ENCODE results near the gene KIF26A.

The KIF26A gene

DNA sequence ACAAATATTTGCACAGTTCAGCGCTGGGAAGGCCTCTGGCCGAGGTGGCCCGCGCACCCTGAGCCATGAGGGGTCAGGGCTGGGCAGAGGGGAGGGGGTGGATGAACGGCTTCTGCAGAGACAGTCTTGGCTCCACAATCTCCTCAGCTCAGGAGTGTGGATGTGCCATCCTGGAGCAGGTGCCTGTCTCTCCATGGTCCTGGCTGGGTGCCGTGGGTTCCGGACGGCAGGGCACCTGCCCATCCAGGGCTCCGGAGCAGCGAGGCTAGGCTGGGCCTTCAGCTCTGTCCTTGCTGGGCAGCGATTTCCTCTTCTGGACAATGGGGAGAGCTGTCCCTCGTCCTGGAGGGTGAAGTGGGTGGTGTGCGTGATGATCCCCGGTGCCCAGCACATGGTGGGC lies 55.6 kb downstream of the KIF26A start:
- no peaks in the 10 kb centered on the region for H3K36me3 ChIP-seq (ENCODE audit: control insufficient read depth in 2 of 2, insufficient read depth in 1 of 2, low read length in 2 of 2)
- ChIA-PET POLR2A (no interaction called here), CTCF (no interaction called here)
- H3K4me1 ChIP-seq (ENCODE audit: control insufficient read depth, insufficient read depth, low read length): no peaks in the 10 kb centered on the region
- no peaks in the 10 kb centered on the region for H3K9me3 ChIP-seq (ENCODE audit: control insufficient read depth, insufficient read depth, low read depth, low read length)
- TF ChIP-seq, protein P1, sequence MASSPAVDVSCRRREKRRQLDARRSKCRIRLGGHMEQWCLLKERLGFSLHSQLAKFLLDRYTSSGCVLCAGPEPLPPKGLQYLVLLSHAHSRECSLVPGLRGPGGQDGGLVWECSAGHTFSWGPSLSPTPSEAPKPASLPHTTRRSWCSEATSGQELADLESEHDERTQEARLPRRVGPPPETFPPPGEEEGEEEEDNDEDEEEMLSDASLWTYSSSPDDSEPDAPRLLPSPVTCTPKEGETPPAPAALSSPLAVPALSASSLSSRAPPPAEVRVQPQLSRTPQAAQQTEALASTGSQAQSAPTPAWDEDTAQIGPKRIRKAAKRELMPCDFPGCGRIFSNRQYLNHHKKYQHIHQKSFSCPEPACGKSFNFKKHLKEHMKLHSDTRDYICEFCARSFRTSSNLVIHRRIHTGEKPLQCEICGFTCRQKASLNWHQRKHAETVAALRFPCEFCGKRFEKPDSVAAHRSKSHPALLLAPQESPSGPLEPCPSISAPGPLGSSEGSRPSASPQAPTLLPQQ (tag by site-specific recombination; IDR thresholded peaks at IDR 0.05): no peak
- TF ChIP-seq, protein P2, sequence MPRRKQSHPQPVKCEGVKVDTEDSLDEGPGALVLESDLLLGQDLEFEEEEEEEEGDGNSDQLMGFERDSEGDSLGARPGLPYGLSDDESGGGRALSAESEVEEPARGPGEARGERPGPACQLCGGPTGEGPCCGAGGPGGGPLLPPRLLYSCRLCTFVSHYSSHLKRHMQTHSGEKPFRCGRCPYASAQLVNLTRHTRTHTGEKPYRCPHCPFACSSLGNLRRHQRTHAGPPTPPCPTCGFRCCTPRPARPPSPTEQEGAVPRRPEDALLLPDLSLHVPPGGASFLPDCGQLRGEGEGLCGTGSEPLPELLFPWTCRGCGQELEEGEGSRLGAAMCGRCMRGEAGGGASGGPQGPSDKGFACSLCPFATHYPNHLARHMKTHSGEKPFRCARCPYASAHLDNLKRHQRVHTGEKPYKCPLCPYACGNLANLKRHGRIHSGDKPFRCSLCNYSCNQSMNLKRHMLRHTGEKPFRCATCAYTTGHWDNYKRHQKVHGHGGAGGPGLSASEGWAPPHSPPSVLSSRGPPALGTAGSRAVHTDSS (tag by site-specific recombination; IDR thresholded peaks at IDR 0.05): no peak
- TF ChIP-seq HOXD13 (CRISPR knock-in tag; IDR thresholded peaks at IDR 0.05; ENCODE audit: borderline replicate concordance) (no peak), ZNF433 (tag by site-specific recombination; IDR thresholded peaks at IDR 0.05; ENCODE audit: low read depth) (no peak), GFI1B (tag by site-specific recombination; IDR thresholded peaks at IDR 0.05) (no peak), KLF9 (tag by site-specific recombination; IDR thresholded peaks at IDR 0.05; ENCODE audit: low read depth) (no peak), YY2 (tag by site-specific recombination; IDR thresholded peaks at IDR 0.05) (no peak), SP2 (tag by site-specific recombination; IDR thresholded peaks at IDR 0.05) (no peak), ZBTB48 (tag by site-specific recombination; IDR thresholded peaks at IDR 0.05) (no peak), ZNF184 (tag by site-specific recombination; IDR thresholded peaks at IDR 0.05) (no peak)
- TF ChIP-seq, protein P3, sequence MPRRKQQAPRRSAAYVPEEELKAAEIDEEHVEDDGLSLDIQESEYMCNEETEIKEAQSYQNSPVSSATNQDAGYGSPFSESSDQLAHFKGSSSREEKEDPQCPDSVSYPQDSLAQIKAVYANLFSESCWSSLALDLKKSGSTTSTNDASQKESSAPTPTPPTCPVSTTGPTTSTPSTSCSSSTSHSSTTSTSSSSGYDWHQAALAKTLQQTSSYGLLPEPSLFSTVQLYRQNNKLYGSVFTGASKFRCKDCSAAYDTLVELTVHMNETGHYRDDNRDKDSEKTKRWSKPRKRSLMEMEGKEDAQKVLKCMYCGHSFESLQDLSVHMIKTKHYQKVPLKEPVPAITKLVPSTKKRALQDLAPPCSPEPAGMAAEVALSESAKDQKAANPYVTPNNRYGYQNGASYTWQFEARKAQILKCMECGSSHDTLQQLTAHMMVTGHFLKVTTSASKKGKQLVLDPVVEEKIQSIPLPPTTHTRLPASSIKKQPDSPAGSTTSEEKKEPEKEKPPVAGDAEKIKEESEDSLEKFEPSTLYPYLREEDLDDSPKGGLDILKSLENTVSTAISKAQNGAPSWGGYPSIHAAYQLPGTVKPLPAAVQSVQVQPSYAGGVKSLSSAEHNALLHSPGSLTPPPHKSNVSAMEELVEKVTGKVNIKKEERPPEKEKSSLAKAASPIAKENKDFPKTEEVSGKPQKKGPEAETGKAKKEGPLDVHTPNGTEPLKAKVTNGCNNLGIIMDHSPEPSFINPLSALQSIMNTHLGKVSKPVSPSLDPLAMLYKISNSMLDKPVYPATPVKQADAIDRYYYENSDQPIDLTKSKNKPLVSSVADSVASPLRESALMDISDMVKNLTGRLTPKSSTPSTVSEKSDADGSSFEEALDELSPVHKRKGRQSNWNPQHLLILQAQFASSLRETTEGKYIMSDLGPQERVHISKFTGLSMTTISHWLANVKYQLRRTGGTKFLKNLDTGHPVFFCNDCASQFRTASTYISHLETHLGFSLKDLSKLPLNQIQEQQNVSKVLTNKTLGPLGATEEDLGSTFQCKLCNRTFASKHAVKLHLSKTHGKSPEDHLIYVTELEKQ (tag by site-specific recombination; IDR thresholded peaks at IDR 0.05; ENCODE audit: borderline replicate concordance): no peak
- TF ChIP-seq, protein P4, sequence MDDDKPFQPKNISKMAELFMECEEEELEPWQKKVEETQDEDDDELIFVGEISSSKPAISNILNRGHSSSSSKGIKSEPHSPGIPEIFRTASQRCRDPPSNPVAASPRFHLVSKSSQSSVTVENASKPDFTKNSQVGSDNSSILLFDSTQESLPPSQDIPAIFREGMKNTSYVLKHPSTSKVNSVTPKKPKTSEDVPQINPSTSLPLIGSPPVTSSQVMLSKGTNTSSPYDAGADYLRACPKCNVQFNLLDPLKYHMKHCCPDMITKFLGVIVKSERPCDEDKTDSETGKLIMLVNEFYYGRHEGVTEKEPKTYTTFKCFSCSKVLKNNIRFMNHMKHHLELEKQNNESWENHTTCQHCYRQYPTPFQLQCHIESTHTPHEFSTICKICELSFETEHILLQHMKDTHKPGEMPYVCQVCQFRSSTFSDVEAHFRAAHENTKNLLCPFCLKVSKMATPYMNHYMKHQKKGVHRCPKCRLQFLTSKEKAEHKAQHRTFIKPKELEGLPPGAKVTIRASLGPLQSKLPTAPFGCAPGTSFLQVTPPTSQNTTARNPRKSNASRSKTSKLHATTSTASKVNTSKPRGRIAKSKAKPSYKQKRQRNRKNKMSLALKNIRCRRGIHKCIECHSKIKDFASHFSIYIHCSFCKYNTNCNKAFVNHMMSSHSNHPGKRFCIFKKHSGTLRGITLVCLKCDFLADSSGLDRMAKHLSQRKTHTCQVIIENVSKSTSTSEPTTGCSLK (tag by site-specific recombination; IDR thresholded peaks at IDR 0.05): no peak
- H3K27ac ChIP-seq (ENCODE audit: extremely low read depth, low read depth, low read length): no peak overlapping the region
- H3K4me3 ChIP-seq (ENCODE audit: low read depth, low read length): no peak overlapping the region

DNA sequence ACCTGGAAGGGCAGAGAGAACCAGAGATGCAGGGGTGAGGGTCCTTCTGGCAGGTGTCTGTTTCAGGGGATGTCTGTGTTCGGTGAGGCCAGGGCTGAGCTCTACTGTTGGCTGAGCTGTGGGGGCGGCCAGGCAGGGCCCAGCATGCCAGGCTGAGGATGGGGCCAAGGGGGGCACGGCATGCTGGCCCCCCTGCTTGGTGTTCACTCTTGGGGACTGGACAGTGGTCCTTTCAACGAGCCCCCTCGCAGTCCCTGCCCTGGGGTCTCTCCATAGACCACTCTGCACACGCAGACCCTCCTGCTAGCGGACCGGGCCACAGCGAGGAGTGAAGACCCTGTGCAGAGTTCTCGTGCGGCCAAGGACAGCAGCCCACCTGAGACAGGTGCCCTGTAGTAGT lies 56.3 kb downstream of the KIF26A start:
- Histone ChIP-seq H3K36me3 (ENCODE audit: control insufficient read depth in 2 of 2, insufficient read depth in 1 of 2, low read length in 2 of 2) (no peaks in the 10 kb centered on the region), H3K4me1 (ENCODE audit: control insufficient read depth, insufficient read depth, low read length) (no peaks in the 10 kb centered on the region), H3K9me3 (ENCODE audit: control insufficient read depth, insufficient read depth, low read depth, low read length) (no peaks in the 10 kb centered on the region), H3K4me3 (ENCODE audit: low read depth, low read length) (no peak overlapping the region), H3K27ac (ENCODE audit: extremely low read depth, low read depth, low read length) (no peak overlapping the region)
- 0 out of 2 replicates have a peak, but pooled peaks have one; percentile 15 for TF ChIP-seq GLIS2 (tag by site-specific recombination; IDR thresholded peaks at IDR 0.05)
- no peak for TF ChIP-seq ZNF202 (tag by site-specific recombination; IDR thresholded peaks at IDR 0.05; ENCODE audit: borderline replicate concordance)
- ChIA-PET POLR2A (no interaction called here), CTCF (no interaction called here)

Measured in HEK293 (cell line).